Tibial nerve (tissue), 3 donors: ENCODE measurements around the gene TSGA10.

Source experiments
- POLR2A ChIP-seq, 2 donors: fragments of 450-650 bp; IDR thresholded peaks; one replicate each; pipeline ENCODE4 v1.6.1; 2017; ENCODE audit warnings: antibody characterized with exemption in 2 of 2, mild to moderate bottlenecking in 2 of 2, moderate library complexity in 2 of 2
- TF ChIP-seq, protein P1 (sequence below), 5 experiments: fragments of 200-600 bp in 3 of 5; fragments of 450-650 bp in 2 of 5; sonication (generic) in 3 of 5; IDR thresholded peaks; one replicate each; pipeline ENCODE4 v1.5.1; 2016 to 2019; ENCODE audit warnings: antibody characterized with exemption in 5 of 5, mild to moderate bottlenecking in 3 of 5, moderate library complexity in 2 of 5

DNA sequence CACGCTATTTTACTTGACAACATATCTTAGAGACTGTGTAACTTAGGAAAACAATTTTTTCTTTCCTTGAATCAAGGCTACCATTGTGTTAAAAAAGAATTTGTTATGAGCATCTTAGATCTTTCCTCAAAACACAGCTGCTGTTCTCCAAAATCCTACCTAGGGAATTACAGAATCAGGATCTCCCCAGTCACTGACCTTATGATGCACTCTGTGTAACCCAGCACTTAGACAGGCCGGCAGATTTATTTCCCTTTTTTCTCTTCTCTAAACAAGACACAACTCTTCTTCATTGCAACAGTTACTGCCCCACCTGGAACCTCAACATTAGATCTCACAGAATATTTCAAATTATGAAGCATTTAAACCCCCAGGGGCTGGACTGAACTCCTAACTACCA lies 26.8 kb downstream of the TSGA10 start:
- TF ChIP-seq, protein P1, sequence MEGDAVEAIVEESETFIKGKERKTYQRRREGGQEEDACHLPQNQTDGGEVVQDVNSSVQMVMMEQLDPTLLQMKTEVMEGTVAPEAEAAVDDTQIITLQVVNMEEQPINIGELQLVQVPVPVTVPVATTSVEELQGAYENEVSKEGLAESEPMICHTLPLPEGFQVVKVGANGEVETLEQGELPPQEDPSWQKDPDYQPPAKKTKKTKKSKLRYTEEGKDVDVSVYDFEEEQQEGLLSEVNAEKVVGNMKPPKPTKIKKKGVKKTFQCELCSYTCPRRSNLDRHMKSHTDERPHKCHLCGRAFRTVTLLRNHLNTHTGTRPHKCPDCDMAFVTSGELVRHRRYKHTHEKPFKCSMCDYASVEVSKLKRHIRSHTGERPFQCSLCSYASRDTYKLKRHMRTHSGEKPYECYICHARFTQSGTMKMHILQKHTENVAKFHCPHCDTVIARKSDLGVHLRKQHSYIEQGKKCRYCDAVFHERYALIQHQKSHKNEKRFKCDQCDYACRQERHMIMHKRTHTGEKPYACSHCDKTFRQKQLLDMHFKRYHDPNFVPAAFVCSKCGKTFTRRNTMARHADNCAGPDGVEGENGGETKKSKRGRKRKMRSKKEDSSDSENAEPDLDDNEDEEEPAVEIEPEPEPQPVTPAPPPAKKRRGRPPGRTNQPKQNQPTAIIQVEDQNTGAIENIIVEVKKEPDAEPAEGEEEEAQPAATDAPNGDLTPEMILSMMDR (IDR thresholded peaks at IDR 0.05): no peak
- TF ChIP-seq POLR2A (IDR thresholded peaks at IDR 0.05): no peak
